DOHH2 (cell line): ENCODE results near the gene GABRE.

Experiments used
- H3F3A ChIP-seq: fragments of 200-600 bp; sonication (generic), shearing (Covaris generic); 2 replicates; pipeline ENCODE4 v1.6.0; 2016; ENCODE audit warnings: antibody characterized with exemption, mild to moderate bottlenecking; ENCODE audit not compliant: control insufficient read depth, insufficient read depth
- H3K27ac ChIP-seq: fragments of 200-600 bp; sonication (generic); 2 replicates; pipeline ENCODE4 v1.5.1; 2014; ENCODE audit warnings: low read depth, mild to moderate bottlenecking, low read length, moderate library complexity
- H3K27me3 ChIP-seq: fragments of 200-600 bp; sonication (generic); 2 replicates; pipeline ENCODE4 v1.6.1; 2014; ENCODE audit warnings: mild to moderate bottlenecking, low read length, mixed read lengths; ENCODE audit not compliant: control insufficient read depth
- H3K36me3 ChIP-seq: fragments of 200-600 bp; sonication (generic); 2 replicates; pipeline ENCODE4 v1.6.1; 2014; ENCODE audit warnings: mild to moderate bottlenecking, low read length, moderate library complexity, mixed read lengths; ENCODE audit not compliant: control insufficient read depth
- H3K4me1 ChIP-seq: fragments of 200-600 bp; sonication (generic); 2 replicates; pipeline ENCODE4 v1.6.1; 2014; ENCODE audit warnings: mild to moderate bottlenecking, low read length, mixed read lengths; ENCODE audit not compliant: control insufficient read depth
- H3K4me2 ChIP-seq: fragments of 200-600 bp; sonication (generic); 2 replicates; pipeline ENCODE4 v1.6.0; 2014; ENCODE audit warnings: mild to moderate bottlenecking, low read length, moderate library complexity
- H3K4me3 ChIP-seq: fragments of 200-600 bp; sonication (generic); 2 replicates; pipeline ENCODE4 v1.5.1; 2014; ENCODE audit warnings: mild to moderate bottlenecking, low read length, mixed read lengths
- H3K79me2 ChIP-seq: fragments of 200-600 bp; sonication (generic); 2 replicates; pipeline ENCODE4 v1.6.1; 2014; ENCODE audit warnings: mild to moderate bottlenecking, low read length, mixed read lengths; ENCODE audit not compliant: control insufficient read depth
- H3K9me2 ChIP-seq: fragments of 200-600 bp; sonication (generic); replicated peaks from 2 replicates; pipeline ENCODE4 v1.6.1; 2014; ENCODE audit warnings: mild to moderate bottlenecking, low read length, mixed read lengths; ENCODE audit not compliant: control insufficient read depth
- H3K9me3 ChIP-seq: fragments of 200-600 bp; sonication (generic); 2 replicates; pipeline ENCODE4 v1.6.1; 2014; ENCODE audit warnings: antibody characterized with exemption, low read length, mixed read lengths; ENCODE audit not compliant: control insufficient read depth, insufficient read depth
- H4K20me1 ChIP-seq: fragments of 200-600 bp; sonication (generic); 2 replicates; pipeline ENCODE4 v1.6.0; 2014; ENCODE audit warnings: low read depth, mild to moderate bottlenecking, antibody characterized with exemption, low read length, moderate library complexity; ENCODE audit not compliant: control insufficient read depth, insufficient read depth
- EZH2phosphoT487 ChIP-seq: fragments of 200-600 bp; sonication (generic); IDR thresholded peaks from 2 replicates; pipeline ENCODE4 v1.6.1; 2017; ENCODE audit warnings: borderline replicate concordance, mild to moderate bottlenecking, antibody characterized with exemption, low read length, moderate library complexity, mixed read lengths
- TF ChIP-seq, protein P1 (sequence below): fragments of 200-600 bp; sonication (generic); IDR thresholded peaks from one replicate; pipeline ENCODE4 v1.5.1; 2014; ENCODE audit warnings: antibody characterized with exemption, mild to moderate bottlenecking, low read depth, low read length; ENCODE audit not compliant: poor library complexity, severe bottlenecking

GABRE gene

DNA sequence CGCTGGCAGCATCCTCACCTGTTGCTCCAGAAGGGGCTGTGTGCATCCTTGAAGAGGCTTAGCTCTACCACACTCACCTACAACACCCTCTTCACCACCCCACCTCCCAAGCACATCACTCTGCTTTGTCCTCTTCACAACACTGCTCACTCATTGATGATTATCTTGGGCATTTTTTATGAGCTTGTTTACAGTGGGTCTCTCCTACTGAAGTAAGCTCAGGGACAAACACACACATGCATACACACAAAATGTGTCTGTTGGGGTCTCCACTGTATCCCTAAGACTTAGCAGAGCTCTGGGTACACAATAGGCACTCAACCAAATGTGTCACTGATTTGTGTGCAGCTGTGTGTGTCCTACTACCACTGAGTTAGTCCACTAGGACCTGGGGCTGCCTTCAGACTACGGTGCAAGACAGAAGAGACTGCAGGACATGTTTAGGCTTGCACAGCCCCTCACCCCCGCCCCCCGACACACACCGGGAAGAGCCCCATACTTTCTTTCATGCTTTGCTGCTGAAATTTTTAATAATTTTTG, 1.3 kb upstream of the GABRE start:
- Histone ChIP-seq H3K79me2 (no peaks in the 10 kb centered on the region), H3K36me3 (no peaks in the 10 kb centered on the region), H3K27me3 (no peaks in the 10 kb centered on the region), H4K20me1 (no peaks in the 10 kb centered on the region), H3K9me2 (no peaks in the 10 kb centered on the region), H3K27ac (no peak overlapping the region), H3F3A (no peaks in the 10 kb centered on the region), H3K4me3 (no peak overlapping the region), H3K9me3 (no peaks in the 10 kb centered on the region), H3K4me2 (no peak overlapping the region), H3K4me1 (no peaks in the 10 kb centered on the region)
- TF ChIP-seq EZH2phosphoT487, result no peak
- TF ChIP-seq, protein P1, sequence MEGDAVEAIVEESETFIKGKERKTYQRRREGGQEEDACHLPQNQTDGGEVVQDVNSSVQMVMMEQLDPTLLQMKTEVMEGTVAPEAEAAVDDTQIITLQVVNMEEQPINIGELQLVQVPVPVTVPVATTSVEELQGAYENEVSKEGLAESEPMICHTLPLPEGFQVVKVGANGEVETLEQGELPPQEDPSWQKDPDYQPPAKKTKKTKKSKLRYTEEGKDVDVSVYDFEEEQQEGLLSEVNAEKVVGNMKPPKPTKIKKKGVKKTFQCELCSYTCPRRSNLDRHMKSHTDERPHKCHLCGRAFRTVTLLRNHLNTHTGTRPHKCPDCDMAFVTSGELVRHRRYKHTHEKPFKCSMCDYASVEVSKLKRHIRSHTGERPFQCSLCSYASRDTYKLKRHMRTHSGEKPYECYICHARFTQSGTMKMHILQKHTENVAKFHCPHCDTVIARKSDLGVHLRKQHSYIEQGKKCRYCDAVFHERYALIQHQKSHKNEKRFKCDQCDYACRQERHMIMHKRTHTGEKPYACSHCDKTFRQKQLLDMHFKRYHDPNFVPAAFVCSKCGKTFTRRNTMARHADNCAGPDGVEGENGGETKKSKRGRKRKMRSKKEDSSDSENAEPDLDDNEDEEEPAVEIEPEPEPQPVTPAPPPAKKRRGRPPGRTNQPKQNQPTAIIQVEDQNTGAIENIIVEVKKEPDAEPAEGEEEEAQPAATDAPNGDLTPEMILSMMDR, result no peak

DNA sequence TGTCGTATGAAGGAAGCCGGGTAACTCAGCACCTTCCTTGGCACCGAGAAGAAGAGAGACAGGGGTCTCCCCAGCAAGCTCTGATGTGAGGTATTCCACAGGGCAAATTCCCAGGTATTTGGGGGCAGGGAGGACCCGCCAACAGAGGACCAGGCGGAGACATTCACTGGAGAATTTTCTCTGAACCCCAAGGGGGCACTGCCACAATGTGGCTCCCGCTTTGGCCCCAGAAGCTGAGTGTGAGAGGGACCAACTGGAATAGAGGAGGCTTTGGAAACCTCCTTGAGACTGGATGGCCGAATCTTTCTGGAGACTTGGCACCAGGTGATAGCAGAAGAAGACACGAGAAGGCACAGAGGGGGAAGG, 735 bp upstream of the GABRE start:
- Histone ChIP-seq H3F3A (no peaks in the 10 kb centered on the region), H3K27ac (no peak overlapping the region), H3K9me2 (no peaks in the 10 kb centered on the region), H3K4me1 (no peaks in the 10 kb centered on the region), H4K20me1 (no peaks in the 10 kb centered on the region), H3K79me2 (no peaks in the 10 kb centered on the region), H3K36me3 (no peaks in the 10 kb centered on the region), H3K27me3 (no peaks in the 10 kb centered on the region), H3K9me3 (no peaks in the 10 kb centered on the region), H3K4me2 (no peak overlapping the region), H3K4me3 (no peak overlapping the region)
- TF ChIP-seq EZH2phosphoT487, result no peak
- TF ChIP-seq, protein P1, result no peak

DNA sequence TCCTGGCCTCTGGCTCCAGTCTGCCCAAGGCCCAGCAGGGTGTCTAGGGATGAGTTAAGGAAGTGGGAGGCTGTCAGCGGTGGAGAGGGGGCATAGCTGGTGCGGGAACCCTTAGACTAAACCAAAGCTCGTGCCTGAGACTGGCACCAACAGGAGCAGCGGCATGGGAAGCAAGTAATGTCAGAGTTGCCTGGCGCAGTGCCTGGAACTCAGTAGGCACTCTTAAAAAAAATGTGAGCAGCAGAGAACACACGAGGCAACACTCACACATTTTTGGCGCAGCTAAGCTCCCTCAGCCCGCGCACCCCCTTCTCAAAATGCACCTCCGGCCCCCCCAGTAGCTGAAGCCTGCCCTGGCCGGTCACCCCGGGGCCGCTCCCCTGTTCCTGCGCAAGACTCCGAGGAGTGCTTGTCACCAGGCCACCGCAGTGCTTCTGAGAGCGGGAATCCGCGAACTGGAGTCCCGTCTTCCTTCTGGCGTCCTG, 583 bp downstream of the GABRE start:
- Histone ChIP-seq H4K20me1 (no peaks in the 10 kb centered on the region), H3K36me3 (no peaks in the 10 kb centered on the region), H3K4me2 (no peak overlapping the region), H3K9me3 (no peaks in the 10 kb centered on the region), H3K79me2 (no peaks in the 10 kb centered on the region), H3K27ac (no peak overlapping the region), H3K4me3 (no peak overlapping the region), H3F3A (no peaks in the 10 kb centered on the region), H3K9me2 (no peaks in the 10 kb centered on the region), H3K27me3 (no peaks in the 10 kb centered on the region), H3K4me1 (no peaks in the 10 kb centered on the region)
- TF ChIP-seq, protein P1, result no peak
- no peak for TF ChIP-seq EZH2phosphoT487
